SIG-M5 treated with dmso at 0.1 percent for 504 hours (cell line): Measurements from ENCODE around the gene IFNAR1.
"Not testable (repeated sequence)": the region's sequence is repeated elsewhere in the genome, so short reads cannot be mapped to it uniquely, and the experiment has no call there.

Source experiments
- DNase-seq: peaks from one replicate; lab custom pipeline; 2025; ENCODE audit not compliant: unreplicated experiment; lab: John Stamatoyannopoulos, UW

Gene IFNAR1

DNA sequence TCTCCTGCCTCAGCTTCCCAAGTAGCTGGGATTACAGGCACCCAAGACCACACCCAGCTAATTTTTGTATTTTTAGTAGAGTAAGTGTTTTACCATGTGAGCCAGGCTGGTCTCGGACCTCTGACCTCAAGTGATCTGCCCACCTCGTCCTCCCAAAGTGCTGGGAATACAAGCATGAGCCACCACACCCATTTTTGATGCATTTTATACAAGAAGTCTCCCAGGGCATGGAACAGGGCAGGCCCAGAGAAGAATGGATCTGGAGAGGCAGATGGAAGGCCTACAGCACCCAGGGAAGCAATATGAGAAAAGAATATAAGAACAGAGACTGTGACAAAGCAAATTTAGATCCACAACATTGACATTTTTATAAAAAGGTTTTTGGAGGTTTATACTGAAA lies 18.8 kb upstream of the IFNAR1 start:
- no peak for DNase-seq

DNA sequence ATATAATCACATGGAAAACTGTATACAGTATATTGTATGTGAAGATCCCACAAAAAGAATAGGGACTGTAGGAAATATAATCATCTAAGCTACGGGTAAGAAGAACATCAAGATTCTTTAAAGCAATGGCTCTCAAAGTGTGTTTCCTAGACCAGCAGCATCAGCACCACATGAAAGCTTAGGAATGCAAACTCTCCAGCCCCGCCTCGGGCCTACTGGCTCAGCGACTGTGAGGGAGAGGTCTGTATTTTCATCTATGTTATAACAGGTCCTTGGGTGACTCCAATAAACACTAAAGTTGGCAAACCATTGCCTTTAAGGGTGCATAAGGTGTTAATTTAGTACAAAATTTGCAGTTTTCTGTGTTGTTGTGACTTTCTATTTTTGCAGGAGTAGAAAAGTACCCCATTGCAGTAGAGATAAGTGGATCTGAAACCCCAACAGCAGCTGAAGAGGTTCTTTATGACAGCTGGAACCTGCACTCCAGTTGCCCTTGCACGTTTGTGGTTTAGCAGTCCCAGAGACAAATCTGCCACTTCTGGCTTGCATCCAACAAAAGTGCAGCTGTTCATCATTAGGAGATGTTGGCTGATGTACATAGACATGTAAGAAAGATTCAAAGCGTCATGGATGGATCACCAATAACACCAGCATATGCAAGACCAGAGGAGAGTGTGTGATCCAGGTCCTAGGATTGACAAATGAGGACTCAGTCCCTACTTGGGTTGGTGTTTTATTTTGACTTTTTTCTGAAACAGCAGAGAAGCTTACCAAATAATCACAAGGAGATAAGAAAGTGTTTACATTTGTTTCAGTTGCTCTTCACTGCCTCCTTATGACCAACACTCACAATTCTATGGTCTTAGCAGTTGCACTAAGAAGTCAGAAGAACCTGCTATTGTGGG lies 15.9 kb upstream of the IFNAR1 start:
- DNase-seq = peak; percentile 18

DNA sequence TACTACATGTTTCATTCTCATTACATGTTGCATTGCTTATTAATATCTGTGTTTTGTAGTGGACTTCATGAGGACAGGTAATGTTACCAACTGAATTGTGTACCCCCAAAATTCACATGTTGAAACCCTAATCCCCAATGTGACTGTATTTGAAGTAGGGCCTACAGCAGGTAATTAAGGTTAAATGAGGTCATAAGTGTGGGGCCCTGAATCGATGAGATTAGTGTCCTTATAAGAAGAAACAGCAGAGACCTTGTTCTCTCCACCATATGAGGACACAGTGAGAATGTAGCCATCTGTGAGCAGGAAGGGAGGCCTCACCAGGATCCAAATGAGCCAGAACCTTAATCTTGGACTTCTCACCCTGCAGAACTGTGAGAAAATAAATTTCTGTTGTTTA lies 15.0 kb upstream of the IFNAR1 start:
- DNase-seq = no peak

- DNase-seq = peak; percentile 35
Observed at GRCh38 chr21:33312121-33312520, 12.6 kb upstream of the IFNAR1 start.

- DNase-seq = no peak
Observed at GRCh38 chr21:33313183-33313582, 11.6 kb upstream of the IFNAR1 start.

DNA sequence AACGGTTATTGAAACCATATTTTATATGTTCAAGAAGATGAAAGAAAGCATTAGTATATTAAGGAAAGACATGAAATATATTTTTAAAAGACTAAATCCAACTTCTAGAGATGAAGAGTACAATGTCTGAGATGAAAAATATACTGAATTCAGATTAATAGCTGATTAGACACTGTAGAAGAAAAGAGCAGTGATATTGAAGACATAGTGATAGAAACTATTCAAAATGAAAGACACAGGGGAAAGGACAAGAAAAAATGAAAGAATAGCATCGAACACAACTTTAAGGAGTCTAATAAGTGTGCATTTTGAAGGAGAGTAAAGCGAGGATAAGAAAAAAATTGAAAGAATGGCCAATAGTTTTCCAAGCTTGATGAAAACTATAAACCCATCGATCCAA lies 11.2 kb upstream of the IFNAR1 start:
- DNase-seq = no peak

DNA sequence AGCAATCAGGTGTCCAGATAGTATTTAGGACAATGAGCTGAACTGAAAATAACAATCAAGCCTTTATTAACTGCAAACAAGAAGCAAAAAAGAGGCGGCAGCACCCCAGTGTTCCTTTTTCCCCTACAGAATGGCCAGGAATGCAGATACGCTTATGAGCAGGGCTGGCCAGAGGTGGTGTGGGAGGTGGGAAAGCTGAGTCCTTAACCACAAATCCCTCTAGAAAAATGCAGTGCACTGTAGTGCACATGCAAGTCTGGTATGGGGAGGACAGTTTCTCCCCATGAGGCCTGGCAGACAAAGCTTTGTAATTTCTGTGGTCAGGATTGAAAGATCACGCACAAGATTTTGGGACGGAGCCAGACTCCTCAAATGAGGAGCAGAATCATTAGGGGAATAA lies 10.7 kb upstream of the IFNAR1 start:
- DNase-seq = no peak

- no peak for DNase-seq
Observed at GRCh38 chr21:33315946-33316710, 8.6 kb upstream of the IFNAR1 start.

DNA sequence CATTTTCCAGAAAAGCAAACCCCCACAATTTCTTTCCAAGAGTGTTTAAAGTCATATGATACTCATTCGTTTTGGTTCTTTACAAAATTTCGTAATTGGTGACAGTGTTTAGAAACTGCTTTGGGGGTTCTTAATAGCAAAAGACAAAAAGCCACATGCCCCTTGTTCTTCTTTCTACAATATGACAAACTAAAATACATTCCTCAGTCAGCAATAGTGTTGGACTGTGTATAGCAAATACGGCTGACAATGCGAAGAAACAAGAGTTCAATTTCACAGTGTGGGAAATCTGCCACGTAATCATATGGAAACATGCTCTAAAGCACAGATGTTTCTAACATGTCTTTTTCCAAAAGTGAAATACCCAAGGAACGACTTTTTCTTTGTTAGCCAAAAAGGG lies 7.6 kb upstream of the IFNAR1 start:
- peak; percentile 42 for DNase-seq

GRCh38 chr21:33317786-33318486 lies 6.8 kb upstream of the IFNAR1 start:
- no peak for DNase-seq

- DNase-seq = not testable (repeated sequence)
Observed at GRCh38 chr21:33321005-33321404, 3.8 kb upstream of the IFNAR1 start.

DNA sequence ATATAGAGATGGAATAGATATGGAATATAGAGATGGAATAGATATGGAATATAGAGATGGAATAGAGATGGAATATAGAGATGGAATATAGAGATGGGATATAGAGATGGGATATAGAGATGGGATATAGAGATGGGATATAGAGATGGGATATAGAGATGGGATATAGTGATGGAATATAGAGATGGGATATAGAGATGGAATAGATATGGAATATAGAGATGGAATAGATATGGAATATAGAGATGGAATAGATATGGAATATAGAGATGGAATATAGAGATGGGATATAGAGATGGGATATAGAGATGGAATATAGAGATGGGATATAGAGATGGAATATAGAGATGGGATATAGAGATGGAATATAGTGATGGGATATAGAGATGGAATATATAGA lies 1.2 kb upstream of the IFNAR1 start:
- not testable (repeated sequence) for DNase-seq

DNA sequence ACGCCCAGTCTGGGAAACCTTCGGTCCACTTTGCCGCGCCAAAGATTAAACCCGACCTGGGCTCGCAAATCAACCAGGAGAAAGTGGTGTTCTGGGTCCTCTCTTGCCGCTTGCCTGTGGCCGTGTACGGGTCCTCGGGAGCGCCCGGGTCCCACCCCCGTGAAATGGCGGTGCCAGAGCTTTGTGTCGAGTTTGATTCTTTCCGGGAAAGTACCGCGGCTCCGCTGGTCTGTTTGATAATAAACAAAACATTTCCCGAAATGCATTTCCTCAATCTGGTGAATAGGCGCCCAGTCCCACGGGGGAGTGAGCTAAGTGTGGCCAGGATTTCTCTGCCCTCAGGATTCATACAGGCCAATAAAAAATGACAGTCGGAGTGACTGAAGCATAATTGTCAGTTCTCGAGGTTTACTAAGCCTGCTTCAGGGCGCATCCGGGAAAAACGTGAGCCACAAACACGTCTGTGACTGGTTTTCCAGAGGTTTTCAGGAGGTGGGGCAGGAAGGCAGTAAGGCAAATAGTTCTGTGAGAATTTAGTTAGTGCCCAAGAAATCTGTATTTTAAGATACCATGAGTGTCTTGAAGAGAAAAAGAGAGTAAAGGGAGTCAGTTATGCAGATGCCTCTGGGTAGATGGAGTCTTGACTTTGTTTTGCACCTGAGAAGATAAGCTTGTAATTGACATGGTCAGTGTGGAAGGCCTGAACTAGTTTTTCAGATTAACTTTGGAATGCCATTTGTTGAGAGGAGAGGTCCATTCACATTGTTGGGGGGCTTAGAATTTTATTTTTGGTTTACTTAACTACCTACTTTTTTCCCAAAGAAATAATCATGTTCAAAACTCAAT lies 675 bp downstream of the IFNAR1 start:
- DNase-seq = peak; percentile 31

DNA sequence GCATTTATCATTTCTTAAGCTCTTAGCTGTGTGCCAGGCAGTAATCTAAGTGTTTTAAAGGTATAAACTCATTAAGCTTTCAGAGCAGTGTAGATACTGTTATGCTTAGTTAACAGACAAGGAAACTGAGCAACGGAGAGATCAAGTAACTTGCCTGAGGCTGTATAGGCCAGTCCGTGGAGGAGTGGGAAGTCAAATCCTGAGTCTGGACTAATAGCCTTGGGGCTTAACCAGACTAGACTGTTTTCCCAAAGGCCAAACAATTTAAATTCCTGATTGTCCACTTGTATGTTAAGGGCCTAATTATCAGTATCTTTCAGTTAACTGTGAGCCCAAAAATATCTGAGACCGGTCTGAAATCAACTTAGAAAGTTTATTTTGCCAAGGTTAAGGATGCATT lies 2.6 kb downstream of the IFNAR1 start:
- DNase-seq = no peak

- no peak for DNase-seq
Observed at GRCh38 chr21:33327792-33328433, 3.1 kb downstream of the IFNAR1 start.

DNA sequence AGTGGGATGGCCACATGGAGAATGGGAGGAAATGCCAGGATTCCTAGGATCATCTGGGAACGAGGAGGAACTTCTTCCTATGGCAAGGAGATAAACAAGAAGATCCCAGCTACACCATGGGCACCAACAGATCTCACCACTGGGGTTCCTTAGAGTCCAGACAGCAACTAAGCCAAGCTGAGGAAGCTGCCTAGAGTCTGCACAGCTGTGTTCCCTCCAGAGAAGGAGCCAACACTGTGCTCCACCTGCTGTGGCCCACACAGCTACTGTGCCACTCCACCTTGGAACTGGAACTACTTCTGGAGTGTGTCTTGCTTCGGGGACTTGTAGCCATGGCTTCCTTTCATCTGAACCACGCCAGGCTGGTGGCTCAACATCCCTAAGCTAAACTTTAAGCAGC lies 6.0 kb downstream of the IFNAR1 start:
- DNase-seq = no peak

- no peak for DNase-seq
Observed at GRCh38 chr21:33332143-33332542, 7.4 kb downstream of the IFNAR1 start.

DNA sequence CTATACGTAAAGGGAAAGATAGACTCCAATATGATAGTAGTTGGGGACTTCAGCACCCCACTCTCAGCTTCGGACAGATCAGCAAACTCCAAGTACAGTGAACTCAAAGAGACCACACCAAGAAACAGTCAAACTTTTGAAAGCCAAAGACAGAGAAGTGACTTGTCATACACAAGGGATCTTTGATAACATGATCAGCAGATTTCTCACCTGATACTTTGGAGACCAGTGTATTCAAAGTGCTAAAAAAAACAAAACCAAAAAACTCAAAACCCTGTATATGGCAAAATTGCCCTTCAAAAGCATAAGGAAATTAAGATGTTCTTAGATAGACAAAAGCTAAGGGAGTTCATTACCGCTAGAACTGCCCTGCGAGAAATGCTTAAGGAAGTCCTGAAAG lies 9.4 kb downstream of the IFNAR1 start:
- DNase-seq = no peak

DNA sequence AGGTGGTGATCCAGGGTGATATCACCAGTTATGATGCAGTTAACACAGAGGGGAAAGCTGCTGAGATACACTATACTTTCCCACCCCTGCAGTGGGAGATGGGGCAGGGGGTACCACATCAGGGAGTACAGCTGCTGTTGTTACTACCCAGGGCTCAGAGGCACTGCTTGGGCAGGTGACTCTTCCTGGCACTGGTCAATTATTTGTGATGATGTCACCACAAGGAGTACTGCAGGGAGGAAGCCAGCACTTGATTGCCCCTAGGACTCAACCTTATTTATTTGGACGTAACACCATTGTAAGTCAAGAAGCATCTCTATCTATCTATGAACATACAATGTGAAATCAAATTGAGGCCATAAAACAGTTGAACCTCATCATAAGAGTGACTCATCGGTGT lies 10.1 kb downstream of the IFNAR1 start:
- DNase-seq = no peak

DNA sequence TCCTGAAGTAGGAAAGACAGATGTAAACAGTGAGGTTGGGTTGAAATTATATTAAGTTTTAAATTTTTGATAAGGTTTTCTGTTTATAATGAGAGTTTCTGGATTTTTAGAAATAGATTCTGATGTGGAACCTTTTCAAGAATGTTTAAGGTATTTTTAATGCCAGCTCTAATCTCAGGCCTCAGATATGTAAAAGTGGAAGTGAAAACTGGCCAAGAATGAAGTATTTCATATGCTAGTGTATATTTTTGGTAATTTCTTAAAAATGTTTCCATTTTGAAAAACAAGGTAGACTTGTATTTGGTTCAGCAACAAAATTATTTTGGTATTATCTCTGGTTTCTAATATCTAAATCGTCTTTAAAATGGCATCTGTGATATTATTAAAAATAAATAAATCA lies 14.4 kb downstream of the IFNAR1 start:
- DNase-seq = no peak
